Measurements from ENCODE around the gene FNDC3B. TPM values are rescaled to one million over a fixed set of nuclear protein-coding genes. Genes with fewer than 3 reads are reported as not detected.
"Not testable (repeated sequence)": the region's sequence is repeated elsewhere in the genome, so short reads cannot be mapped to it uniquely, and the experiment has no call there.

The FNDC3B gene
- total and polyA plus RNA-seq, 7 donors = 16.2 to 93.9 (median 50.3) TPM

DNA sequence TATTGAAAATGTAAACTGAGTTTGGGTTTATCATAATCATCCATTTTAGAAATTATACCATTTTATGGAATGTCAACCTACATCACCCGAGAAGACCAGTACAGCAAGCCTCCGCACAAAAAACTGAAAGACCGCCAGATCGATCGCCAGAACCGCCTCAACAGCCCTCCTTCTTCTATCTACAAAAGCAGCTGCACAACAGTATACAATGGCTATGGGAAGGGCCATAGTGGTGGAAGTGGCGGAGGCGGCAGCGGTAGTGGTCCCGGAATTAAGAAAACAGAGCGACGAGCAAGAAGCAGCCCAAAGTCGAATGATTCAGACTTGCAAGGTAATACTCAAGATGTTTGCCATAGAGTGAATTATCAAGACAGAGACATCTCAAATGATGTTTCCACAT lies 211.8 kb downstream of the FNDC3B start:
- WGBS, 2 donors = 98 to 99% methylated on average over 13 of the region's 13 CpGs
- Histone ChIP-seq H3K27ac (no peak overlapping the region), H3K27me3 (no peaks in the 10 kb centered on the region), H3K4me3 (no peak overlapping the region), H3K9me3 (no peaks in the 10 kb centered on the region), H3K4me1 (peaks cover 0 to 14% (median 7%) of the 10 kb centered on the region in 4 donors), H3K36me3 (peaks cover 0 to 16% (median 7%) of the 10 kb centered on the region in 4 donors)
- TF ChIP-seq POLR2AphosphoS5 (IDR thresholded peaks at IDR 0.05) (no peak), POLR2A (IDR thresholded peaks at IDR 0.05) (no peak), EP300 (IDR thresholded peaks at IDR 0.05) (no peak), CTCF (IDR thresholded peaks at IDR 0.05) (no peak)
- intact Hi-C loops (cut with DNase I) = no loop called here
- no peak for DNase-seq

DNA sequence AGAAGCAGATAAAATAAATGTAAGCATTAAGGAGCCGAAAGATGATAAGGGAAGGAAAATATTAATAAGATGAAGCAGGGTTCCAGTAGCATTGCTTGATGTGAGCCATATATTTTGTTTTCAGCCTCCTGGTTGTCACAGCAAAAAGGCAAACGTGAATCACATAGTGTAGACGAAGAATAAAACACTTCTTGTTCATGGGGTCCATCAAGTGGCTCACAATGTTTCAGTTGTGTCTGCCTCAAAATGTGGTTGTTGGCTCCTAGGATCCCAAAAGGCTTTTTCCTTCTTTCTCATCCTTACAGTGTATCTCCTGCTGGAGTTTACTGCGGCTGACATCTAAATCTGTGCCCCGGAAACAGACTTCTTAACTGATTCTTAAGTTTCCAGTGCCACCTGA lies 213.8 kb downstream of the FNDC3B start:
- TF ChIP-seq EP300 (IDR thresholded peaks at IDR 0.05) = no peak
- no peak for TF ChIP-seq CTCF (IDR thresholded peaks at IDR 0.05)
- no peak for TF ChIP-seq POLR2AphosphoS5 (IDR thresholded peaks at IDR 0.05)
- TF ChIP-seq POLR2A (IDR thresholded peaks at IDR 0.05) = no peak
- WGBS, 2 donors = 90 to 92% methylated on average over 5 of the region's 5 CpGs
- Histone ChIP-seq H3K4me3 (no peak overlapping the region), H3K9me3 (no peaks in the 10 kb centered on the region), H3K36me3 (peaks cover 0 to 12% (median 3%) of the 10 kb centered on the region in 4 donors), H3K27me3 (no peaks in the 10 kb centered on the region), H3K27ac (no peak overlapping the region), H3K4me1 (peaks cover 0 to 30% (median 24%) of the 10 kb centered on the region in 4 donors)
- intact Hi-C loops (cut with DNase I) = no loop called here
- no peak for DNase-seq

GRCh38 chr3:172254542-172254941 lies 215.2 kb downstream of the FNDC3B start:
- no peak for DNase-seq
- TF ChIP-seq POLR2AphosphoS5 (IDR thresholded peaks at IDR 0.05) (no peak), POLR2A (IDR thresholded peaks at IDR 0.05) (no peak), CTCF (IDR thresholded peaks at IDR 0.05) (no peak), EP300 (IDR thresholded peaks at IDR 0.05) (no peak)
- intact Hi-C loops (cut with DNase I) = no loop called here
- Histone ChIP-seq H3K36me3 (peaks cover 0 to 12% (median 3%) of the 10 kb centered on the region in 4 donors), H3K4me1 (peaks cover 0 to 44% (median 37%) of the 10 kb centered on the region in 4 donors), H3K4me3 (no peak overlapping the region), H3K27ac (peak overlapping the region in 3 of 4 donors; percentile 81 to 87 (median 85)), H3K27me3 (no peaks in the 10 kb centered on the region), H3K9me3 (no peaks in the 10 kb centered on the region)
- 98 to 100% methylated on average over 1 of the region's 1 CpG for WGBS, 2 donors

GRCh38 chr3:172255321-172255720 lies 215.9 kb downstream of the FNDC3B start:
- not testable (repeated sequence) for H3K9me3 ChIP-seq, H3K27me3 ChIP-seq, H3K4me3 ChIP-seq, DNase-seq
- peak overlapping the region; percentile 61 to 87 (median 83) for H3K27ac ChIP-seq
- H3K4me1 ChIP-seq = peaks cover 0 to 52% (median 41%) of the 10 kb centered on the region in 4 donors
- 92 to 93% methylated on average over 10 of the region's 10 CpGs for WGBS, 2 donors
- H3K36me3 ChIP-seq = peaks cover 0 to 12% (median 3%) of the 10 kb centered on the region in 4 donors
- intact Hi-C loops (cut with DNase I) = loop anchor here (5.0 kb wide), 3 partner anchors 53 to 213 kb away; no protein-coding TSS in a partner anchor

- intact Hi-C loops (cut with DNase I) = loop anchor here (5.0 kb wide), 3 partner anchors 54 to 214 kb away; no protein-coding TSS in a partner anchor
- Histone ChIP-seq H3K4me3 (no peak overlapping the region), H3K27me3 (no peaks in the 10 kb centered on the region), H3K36me3 (peaks cover 0 to 10% (median 2%) of the 10 kb centered on the region in 4 donors), H3K27ac (peak overlapping the region; percentile 61 to 87 (median 83)), H3K9me3 (no peaks in the 10 kb centered on the region), H3K4me1 (peaks cover 0 to 60% (median 46%) of the 10 kb centered on the region in 4 donors)
- DNase-seq = peak; percentile 87
- WGBS, 2 donors = 84 to 86% methylated on average over 2 of the region's 2 CpGs
- TF ChIP-seq CTCF (IDR thresholded peaks at IDR 0.05) (no peak), POLR2A (IDR thresholded peaks at IDR 0.05) (no peak), POLR2AphosphoS5 (IDR thresholded peaks at IDR 0.05) (peak; percentile 56 to 73 (median 68)), EP300 (IDR thresholded peaks at IDR 0.05) (peak in 1 of 4 donors; percentile 55)
These were observed 216.8 kb downstream of the FNDC3B start for GRCh38 chr3:172256101-172256734.
